ENCODE data around the gene TANC1. TPM values are rescaled to one million over a fixed set of nuclear protein-coding genes. Genes with fewer than 3 reads are reported as not detected.

Gene TANC1
- total RNA-seq, 1 donor from 2014 or later, result 43.7 TPM

DNA sequence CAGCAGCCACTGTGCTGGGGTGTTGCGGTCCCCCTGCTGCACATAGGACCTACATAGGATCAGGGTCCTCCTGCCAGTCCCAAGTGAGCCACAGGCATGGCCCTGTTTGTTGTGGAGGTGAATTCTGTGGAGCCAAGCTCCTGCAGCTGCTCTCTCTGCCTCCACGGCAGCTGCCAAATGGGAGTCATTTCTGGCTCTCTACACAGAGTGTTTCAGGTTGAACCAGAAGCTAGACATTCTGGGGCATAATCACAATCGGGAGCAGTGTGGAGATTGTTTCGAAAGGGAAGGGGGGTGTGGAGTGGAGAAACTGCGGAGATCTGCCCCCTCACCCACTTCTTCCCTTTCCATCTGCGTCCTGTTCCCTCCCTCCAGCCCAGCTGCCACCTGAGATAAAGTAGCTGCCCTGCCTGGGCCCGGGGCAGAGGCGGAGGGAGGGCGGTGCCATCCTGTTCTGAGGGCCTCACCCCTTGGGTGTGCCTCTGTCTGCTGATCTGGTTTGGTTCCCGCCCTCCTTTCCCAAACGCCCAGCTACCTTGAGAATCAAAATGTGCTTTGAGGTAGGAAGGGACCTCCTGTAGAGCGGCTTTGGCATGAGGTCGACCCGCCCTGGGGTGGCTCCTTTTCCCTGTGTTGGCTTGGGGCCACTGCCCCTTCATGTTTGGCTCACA lies 178.7 kb downstream of the TANC1 start:
- DNase-seq, result no peak

DNA sequence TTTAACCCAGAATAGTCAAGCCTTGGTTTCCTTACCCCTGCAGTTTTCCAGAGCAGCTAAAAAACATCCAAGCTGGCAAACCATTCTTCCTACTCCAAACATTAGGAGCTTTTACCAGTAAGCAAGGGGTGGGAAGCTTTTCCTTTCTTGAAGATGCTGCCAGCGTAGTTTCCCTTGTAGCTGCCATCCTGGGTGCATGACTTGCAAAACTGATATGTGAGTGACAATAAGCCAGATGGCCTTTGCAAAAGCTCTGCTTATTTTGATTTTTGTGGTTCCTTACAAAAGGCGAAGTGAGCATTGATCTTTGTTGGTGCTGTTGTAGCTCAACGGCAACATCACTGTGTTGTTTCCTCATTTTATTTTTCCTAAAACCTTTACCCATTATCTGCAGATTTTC lies 179.2 kb downstream of the TANC1 start:
- no peak for DNase-seq

DNA sequence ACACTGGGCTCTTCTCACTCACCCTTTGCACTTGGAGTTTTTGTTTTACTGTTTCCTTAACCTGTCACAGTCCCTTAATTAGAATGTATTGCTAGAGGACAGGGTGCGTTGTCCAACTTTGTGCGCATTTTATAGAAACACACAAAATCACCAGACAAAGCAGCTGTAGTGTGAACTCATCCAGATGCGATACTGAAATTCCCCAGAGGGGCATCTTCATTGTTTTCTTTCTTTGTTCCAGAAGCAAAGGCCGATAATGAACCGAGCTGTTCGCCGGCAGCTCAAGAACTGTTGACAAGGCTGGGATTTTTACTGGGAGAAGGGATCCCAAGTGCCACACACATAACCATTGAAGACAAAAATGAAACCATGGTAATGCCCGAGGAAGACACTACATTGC lies 180.5 kb downstream of the TANC1 start:
- DNase-seq, result no peak

DNA sequence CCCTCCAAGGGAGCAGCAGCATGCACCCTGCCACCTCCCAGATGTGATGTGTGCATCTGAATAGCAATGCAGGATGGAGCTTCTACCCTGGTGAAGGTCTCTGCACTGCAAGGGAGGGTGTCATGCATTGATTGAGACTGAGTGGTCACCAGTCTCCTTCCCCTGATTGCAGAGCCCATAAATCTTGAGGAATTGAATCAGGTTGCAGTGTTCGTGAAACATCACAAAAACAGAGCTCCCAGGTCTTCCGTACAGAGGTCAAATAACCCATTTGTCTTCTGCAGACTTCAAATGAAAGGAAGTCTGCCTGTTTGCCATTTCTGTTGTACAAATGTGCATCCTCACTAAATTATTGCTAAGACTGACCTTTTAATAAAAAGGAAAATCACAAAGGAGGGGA lies 181.3 kb downstream of the TANC1 start:
- DNase-seq, result no peak

DNA sequence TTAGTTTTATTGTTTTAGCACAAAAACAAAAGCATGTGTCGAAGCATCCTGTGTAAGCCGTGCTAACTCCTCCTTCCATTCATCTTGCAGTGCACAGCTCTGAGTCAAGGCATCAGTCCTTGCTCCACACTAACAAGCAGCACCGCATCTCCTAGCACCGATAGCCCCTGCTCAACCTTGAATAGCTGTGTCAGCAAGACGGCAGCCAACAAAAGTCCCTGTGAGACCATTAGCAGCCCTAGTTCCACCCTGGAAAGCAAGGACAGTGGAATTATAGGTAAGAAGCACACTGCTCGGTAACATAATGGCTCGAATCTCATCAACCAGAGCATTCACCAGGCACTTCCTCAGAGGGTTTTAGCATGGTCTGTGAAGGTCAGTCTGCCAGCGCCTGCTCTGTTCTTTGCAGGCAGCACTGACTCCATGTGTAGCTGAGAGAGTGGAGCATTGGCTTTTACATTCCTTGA lies 181.9 kb downstream of the TANC1 start:
- DNase-seq, result no peak

DNA sequence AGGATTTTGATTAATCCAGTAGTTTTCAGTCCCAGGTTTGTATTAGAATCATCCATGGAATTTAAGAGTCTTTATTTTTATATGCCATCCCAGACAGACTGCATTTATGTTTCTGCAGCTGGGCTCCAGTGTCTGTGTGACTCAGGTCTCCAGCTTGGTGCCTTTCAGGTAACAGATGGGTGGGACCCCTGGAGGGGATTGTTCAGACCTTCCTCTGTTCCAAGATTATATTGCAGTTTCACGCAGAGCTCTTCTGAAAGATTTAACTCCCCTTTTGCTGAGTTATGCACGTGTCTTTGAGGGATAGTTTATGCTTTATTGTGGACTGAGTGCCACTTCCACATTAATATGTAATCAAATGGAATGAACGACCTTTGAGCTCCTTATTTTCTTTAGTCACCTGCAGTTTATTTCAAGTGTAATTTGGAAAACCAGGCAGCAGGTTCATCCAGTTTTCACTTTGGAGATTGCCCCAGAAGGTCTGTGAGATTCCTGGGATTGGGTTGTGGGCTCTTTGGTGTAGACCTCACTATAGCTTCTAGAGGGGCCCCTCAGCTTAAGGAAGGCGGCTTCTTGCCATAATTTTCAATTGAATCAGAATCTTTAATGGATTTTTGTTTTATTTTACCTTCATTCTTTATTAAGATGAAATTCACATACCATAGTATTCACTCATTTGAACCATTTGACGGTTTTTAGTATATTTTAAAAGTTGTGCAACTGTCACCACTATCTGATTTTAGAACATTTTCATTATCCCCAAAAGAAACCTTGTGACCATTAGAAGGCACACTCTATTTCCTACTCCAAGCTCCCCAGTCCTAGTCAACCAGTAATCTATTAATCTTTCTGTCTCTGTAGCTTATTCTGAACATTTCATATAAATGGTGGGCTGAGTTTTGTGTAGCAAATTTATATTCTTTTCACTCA lies 183.0 kb downstream of the TANC1 start:
- DNase-seq, result no peak

DNA sequence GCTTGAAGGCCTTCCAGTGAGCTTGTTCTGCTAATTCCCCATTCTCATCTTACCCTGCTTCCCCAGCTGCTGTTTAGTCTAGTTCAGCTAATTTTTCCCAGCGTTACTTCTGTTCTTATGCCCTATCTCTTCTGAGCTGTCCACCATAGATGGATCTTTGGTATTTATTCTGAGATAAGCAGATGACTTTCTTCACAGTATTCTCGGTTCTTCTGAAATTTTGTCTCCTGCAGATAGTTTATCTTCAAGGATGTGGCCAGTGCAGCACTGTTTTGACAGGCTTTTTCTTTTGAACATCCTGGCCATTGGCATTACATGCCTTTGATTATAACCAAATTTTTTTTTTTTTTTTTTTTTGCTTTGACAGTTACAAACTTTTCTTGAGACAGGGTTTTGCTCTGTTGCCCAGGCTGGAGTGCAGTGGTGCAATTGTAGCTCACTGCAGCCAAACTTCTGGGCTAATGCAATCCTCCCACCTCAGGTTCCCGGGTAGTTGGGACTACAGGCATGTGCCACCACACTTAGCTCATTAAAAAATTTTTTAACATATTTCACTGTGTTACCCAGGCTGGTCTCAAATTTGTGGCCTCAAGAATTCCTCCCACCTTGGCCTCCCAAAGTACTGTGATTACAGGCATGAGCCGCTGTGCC lies 183.8 kb downstream of the TANC1 start:
- no peak for DNase-seq

DNA sequence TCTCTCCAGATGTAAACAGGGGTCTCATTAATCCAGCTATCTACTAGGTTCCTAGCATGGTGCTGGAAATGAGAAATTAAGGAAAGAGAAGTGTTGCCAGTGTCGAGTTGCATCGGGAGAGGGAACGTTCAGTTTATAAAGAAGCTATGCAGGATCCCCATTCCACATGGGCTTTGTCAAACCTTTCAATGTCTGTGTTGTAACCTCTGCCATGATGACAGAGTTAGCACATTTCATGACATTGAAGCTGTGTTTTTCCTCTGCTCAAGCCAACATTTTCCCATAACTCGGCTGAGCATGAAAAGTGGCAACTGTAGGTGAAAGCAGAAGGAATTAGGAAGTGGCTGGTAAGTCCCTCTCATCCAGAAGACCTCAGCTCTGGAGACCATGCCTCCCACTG lies 184.6 kb downstream of the TANC1 start:
- no peak for DNase-seq

DNA sequence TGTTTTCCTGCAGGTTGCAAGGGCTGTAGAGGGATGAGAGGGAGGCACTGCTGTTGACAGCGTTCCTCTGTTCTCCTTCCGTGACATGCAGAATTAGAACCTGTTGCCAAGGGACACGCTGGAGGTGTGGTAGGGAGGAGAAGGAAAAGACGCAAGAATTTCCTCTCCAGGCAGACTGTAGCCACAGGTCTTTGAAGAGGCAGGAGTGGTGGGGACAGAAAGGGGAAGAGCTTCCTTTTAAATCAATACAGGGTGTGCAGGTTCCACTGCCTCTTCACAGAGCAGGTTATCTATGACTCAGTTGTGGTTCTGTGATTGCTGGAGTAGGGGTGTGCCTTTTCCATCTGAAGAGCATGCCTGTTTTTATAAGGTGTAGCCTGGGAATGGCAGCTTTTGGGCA lies 185.0 kb downstream of the TANC1 start:
- no peak for DNase-seq

DNA sequence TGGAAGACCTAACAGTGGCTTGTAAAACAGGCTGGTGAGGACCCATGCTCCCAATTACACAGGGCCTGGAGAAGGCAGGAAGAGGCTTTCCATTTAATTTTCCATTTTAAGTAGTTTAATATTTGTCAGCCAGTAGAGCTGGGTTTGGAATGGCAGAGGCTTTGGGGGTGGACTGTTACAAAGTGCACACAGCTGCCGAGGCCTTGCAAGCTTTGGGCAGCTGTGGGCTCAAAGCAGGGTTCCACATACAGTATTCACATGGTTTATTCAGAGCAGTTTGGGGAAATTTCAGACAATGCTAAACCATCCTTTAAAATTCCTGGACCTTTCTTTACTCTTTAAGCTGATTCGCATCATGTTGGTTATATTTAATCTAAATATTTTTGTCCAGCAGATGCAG lies 185.5 kb downstream of the TANC1 start:
- DNase-seq, result no peak

DNA sequence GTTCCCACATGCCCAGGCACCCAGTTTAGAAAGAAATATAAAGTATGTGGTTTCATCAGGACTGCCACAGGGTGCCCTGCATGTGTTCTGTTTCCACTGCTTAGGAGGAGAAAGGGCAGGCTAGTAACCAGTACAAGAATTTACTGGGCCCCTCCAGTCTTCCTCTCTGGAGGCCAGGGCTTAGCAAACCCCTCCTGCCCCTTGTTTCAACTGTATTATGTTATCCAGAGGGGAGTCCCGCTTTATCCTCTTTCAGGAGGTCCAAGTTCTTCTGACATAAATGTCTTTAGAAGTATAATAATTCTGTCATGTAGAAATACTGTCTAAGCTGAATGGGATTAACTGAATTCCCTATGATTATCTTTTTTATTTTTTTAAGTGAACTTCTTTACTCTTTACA lies 185.9 kb downstream of the TANC1 start:
- DNase-seq, result no peak

DNA sequence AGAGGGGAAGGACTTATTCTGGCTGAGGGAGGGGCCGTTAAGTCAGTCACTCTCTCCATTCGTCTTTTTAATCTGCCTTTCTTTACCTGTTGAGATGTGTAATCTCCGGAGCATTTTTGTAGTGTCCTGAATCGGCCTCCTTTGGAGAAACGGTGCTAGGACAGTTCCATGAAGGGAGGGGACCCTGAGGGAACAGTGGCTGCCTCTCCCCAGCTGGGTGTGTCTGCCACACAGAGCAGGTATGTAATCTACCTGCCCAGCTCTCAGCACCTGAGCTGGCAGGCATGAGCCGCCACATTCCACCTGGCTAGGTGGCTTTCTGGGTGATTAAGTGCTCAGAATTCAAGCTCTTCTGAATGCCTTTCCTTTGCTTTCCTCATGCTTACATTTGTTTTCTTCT lies 186.9 kb downstream of the TANC1 start:
- DNase-seq, result no peak

DNA sequence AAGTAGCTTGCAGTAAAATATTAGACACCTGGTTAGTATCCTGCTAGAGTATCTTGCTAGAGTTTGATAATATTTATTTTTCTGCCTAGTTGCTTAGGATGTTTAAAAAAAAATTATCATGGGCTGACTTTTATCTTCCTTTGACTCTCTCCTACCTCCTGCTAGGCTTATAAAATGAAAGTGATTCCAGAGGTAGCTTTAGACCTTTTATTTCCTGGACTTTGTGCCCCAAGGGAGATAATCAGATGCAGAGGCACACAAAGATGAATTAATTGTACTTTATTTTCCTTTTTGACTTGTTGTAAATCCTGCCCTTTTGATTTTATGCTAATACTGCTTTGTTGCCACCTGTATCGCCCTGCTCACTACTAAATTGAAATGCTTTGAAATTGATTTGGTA lies 187.4 kb downstream of the TANC1 start:
- DNase-seq, result no peak

DNA sequence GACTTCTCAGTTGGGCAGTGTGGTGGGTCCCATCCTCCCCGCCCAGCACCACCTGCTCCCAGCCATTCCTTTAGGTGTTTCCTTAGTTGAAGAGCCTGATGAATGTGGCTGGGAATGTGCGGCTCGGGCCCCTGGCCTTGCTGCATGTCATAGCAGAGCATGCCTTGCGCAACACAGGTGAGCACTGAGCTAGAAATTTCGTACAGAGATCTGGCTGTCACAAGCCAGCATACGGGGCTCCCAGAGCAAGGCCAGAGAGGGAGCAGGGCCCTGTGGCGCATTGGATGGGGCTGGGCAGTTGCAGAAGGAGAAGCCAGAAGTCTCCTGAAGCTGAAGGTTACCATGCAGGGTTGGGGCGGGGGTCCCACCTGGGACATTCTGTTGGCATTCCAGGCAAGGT lies 188.4 kb downstream of the TANC1 start:
- no peak for DNase-seq

DNA sequence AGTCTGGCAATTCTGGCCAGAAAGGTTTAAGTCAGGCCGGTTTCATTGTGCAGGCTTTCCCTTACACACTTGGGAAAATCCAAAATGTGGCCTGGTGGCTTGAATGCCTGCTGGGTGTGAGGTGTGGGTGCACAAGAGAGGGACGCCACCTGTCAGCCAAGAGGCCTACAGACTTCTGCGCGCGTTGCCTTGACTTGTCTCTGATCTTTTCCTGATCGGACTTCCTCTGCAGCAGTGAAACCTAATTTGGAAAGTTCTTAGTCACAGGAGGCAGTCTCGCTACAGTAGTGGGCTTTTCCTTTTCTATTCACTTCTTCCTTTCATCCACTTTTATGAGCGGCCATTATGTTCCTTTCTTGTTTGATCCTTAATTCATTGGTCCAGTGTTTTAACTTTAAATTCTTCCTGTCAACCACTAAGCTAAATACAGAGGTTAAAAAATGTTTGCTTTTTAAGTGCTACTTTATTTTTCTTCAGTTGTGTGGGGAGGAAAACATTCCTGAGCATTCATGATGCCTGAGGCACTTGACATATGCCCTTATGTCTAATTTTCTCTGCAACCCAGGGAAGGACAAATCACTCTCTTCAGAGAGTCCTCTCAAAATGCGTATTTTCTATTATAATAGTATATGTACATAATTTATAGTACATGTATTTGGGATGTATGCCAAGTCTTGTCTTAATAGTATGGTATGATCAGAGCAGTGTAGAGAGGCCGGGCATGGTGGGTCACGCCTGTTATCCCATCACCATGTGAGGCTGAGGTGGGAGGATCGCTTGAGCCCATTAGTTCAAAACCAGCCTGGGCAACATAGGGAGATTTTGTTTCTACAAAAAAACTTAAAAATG lies 189.1 kb downstream of the TANC1 start:
- no peak for DNase-seq

DNA sequence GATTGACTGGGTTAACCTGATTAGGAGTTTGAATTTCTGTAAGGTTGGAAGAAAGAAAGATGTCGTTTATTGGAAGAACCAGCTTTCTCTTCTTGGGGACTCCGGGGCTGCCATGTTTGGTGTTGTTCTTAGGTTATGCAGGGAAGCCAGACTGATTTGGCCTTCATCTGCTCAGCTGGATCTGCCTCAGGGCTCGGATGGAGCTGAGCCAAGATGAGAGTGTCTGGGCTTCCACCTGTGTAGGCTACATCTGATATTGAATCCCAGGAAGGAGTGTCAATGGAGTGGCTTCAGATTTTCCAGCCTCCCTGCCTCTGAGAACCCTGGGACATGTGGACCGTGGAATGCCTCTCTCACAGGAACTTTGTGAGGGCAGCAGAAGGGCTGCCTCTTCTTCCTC lies 192.0 kb downstream of the TANC1 start:
- DNase-seq, result no peak

DNA sequence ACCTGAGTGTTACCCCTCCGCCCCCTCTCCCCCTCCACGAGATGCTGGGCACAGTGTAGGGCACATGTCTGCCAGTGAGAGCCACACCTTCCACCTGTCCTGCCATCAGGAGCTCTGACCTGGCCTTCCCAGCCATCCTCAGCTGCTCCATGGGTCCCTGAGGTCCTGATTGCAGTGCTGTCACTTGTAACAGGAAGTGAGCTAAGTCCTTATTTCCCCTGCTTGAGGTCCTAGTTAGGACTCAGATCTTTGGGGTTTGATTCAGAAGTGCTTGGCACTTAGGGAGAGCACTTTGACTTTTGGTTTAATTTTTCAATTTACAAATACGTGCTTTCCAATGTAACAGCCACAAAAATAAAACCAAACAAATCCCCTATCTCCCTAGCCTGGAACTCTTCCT lies 192.5 kb downstream of the TANC1 start:
- DNase-seq, result no peak

DNA sequence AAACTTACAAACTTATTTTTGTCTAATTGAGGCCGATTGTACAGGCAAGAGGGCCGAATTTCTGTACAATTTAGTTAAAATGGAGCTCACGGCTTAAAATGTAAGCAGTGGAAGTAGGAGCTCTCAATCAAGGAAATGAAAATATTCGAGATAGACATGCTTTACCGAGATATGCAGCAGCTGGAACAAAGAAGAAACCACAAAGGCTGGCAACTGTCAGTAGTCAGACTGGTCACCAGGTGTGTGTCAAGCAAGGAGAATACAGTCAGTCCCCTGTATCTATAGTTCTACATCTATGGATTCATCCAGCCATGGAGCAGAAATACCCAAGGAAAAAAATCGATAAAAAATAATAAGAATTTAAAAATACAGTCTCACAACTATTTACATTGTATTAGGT lies 195.5 kb downstream of the TANC1 start:
- no peak for DNase-seq

DNA sequence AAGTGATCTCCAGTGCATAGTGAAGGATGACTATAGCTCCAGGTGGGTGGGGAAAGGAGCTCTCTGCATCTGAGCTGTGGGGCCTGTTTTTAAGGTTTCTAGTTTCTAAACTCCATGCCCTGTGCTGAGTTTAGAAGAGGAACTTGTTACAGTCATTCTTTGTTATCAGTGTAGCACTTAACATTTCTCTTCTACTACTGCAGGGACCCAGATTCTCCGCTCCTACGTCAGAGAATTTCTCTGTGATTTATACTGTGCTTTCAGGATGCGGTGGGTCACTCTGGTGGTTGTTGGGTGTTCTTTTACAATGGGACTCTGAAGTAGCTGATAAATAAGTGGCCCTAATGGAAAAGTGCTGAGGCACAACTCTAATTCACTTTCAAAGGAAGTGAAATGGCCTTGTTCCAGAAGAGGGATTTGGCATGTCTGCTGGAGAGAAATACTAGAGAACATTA lies 196.0 kb downstream of the TANC1 start:
- no peak for DNase-seq

DNA sequence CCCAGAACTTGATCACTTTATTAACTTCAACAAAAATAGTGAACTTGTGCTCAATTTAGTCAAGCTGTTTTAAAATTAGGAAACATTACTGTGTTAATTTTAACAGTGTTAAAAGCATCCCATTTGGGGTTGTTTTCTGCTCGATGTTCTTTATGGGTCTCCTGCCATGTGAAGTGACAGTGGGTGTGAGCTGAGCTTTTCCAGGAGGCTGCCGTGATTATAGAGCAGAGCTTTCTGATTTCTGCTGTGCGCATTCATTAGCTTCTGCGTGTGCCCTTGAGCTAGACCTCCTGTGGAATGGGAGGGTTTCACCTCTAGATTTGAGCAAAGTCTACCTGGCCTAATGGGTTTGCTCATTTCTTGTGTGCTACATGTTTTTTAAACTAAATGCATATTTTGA lies 196.6 kb downstream of the TANC1 start:
- no peak for DNase-seq

DNA sequence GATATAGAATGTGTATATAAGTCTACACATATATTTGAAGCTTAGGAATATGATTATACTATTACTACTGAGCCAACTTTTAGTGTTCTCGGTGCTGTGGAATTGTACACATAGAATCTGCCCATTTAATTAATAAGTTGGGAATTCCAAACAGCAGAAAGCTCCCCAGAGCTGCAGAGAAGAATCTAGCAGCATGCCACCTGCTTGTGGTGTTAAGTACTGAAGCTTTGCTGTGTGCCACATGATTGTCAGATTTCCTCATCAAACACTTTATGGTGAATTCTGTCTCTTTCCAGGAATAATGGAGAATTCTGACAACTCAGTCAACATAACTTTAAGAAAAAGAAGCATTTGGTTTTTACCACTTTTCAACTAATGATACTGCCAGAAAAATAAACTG lies 200.3 kb downstream of the TANC1 start:
- no peak for DNase-seq

DNA sequence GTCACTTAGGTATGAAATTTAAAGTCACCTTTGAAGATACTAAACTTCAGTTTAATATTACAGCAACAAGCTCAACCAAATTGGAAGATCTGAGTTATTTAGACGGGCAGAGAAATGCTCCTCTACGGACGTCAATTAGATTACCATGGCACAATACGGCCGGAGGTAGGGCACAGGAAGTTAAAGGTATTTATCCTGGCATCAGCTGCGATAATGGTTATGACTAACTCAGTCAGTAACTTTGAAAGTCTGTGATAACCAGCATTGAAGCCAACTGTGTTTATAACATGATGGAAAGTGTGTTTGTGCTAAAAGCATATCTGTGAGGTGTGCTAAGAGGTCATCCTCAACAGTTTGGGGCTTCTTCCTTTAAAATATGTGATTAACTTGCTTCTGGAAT lies 200.7 kb downstream of the TANC1 start:
- DNase-seq, result no peak
